Upper lobe of left lung (tissue), 4 donors: ENCODE measurements around the gene GOLPH3.

ENCODE experiments used
- CTCF ChIP-seq, 6 experiments: fragments of 450-650 bp in 4 of 6; fragments of 200-600 bp in 2 of 6; sonication (generic) in 2 of 6; IDR thresholded peaks; one replicate each; pipeline ENCODE4 v1.5.1; 2016 to 2019; ENCODE audit warnings: antibody characterized with exemption in 6 of 6
- EP300 ChIP-seq, 4 donors: sonication (generic); formaldehyde crosslinking; IDR thresholded peaks; one replicate each; pipeline ENCODE4 v1.5.1; 2017; ENCODE audit warnings: antibody characterized with exemption in 4 of 4, control low read depth in 2 of 4

DNA sequence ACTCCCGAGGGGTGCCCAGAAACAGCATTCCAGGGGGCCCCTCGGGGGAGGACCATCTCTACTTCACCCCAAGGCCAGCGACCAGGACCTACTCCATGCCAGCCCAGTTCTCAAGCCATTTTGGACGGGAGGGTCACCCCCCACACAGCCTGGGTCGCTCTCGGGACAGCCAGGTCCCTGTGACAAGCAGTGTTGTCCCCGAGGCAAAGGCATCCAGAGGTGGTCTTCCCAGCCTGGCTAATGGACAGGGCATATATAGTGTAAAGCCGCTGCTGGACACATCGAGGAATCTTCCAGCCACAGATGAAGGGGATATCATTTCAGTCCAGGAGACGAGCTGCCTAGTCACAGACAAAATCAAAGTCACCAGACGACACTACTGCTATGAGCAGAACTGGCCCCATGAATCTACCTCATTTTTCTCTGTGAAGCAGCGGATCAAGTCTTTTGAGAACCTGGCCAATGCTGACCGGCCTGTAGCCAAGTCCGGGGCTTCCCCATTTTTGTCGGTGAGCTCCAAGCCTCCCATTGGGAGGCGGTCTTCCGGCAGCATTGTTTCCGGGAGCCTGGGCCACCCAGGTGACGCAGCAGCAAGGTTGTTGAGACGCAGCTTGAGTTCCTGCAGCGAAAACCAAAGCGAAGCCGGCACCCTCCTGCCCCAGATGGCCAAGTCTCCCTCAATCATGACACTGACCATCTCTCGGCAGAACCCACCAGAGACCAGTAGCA is 83.9 kb downstream of the GOLPH3 start:
- TF ChIP-seq CTCF (IDR thresholded peaks at IDR 0.05) (no peak), EP300 (IDR thresholded peaks at IDR 0.05) (no peak)
